Nephron (organoid): ENCODE data around the gene PRDM16.

Experiments
- H3K27ac Mint-ChIP-seq, 3 experiments: 2 replicates each; pipeline ENCODE4 v1.8.0; 2020; ENCODE audit warnings: mixed read lengths in 3 of 3, mild to moderate bottlenecking in 2 of 3, moderate library complexity in 1 of 3
- H3K27me3 Mint-ChIP-seq: 2 replicates; pipeline ENCODE4 v1.8.0; 2021; ENCODE audit warnings: low read depth, mild to moderate bottlenecking, moderate library complexity, mixed read lengths
- H3K36me3 Mint-ChIP-seq: 2 replicates; pipeline ENCODE4 v1.8.0; 2020; ENCODE audit warnings: low read depth, mixed read lengths
- H3K4me1 Mint-ChIP-seq: 2 replicates; pipeline ENCODE4 v1.8.0; 2020; ENCODE audit warnings: mixed read lengths
- H3K4me3 Mint-ChIP-seq, 3 experiments: 2 replicates each; pipeline ENCODE4 v1.8.0; 2020; ENCODE audit warnings: mild to moderate bottlenecking in 3 of 3, mixed read lengths in 3 of 3, moderate library complexity in 2 of 3
- H3K9me3 Mint-ChIP-seq: 2 replicates; pipeline ENCODE4 v1.8.0; 2020; ENCODE audit warnings: mixed read lengths
- CTCF ChIP-seq, 3 experiments: fragments of 200-600 bp; sonication (generic); IDR thresholded peaks; one replicate each; pipeline ENCODE4 v1.5.0; 2021; ENCODE audit warnings: antibody characterized with exemption in 3 of 3; ENCODE audit not compliant: unreplicated experiment in 3 of 3

The PRDM16 gene

DNA sequence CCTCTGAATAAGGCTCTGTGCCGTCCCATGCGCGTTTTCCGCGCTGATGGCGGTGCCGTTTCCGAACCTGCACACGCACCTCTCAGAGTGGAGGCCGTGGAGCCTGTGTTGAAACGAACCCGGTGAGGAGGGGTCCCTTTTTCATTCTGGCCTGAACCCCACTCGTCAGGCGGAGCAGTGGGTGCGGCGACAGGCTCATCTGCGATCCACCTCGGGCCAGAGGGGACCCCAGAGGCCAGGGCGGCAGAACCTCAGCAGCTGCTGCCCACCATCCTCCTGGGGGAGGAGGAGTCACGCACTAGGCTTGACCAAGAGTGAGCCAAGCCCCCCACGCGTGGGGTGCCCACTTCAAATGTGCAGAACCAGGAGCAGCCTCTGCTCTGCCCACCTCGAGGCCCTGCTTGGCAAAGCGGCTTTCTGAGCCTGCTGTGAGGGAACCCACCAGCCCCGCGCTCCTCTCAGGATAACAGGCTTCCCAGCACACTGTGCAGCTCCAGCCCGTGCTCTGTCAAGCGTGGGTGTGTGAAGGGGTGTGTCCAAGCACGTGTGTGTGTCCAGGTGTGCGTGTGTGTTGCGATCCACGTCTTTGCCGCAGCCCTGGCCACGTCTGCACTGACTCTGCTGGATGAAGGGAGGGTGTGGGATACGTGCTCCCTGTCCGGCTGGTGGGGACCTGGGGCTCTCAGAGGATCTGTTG, 6.8 kb downstream of the PRDM16 start:
- Mint-ChIP-seq H3K27me3 (peaks cover 94% of the 10 kb centered on the region), H3K36me3 (no peaks in the 10 kb centered on the region), H3K9me3 (no peaks in the 10 kb centered on the region), H3K4me3 (no peak overlapping the region), H3K4me1 (peaks cover 14% of the 10 kb centered on the region), H3K27ac (no peak overlapping the region)
- TF ChIP-seq CTCF (IDR thresholded peaks at IDR 0.05; ENCODE audit: unreplicated experiment in 3 of 3), result no peak

GRCh38 chr1:3076363-3076740, 7.3 kb downstream of the PRDM16 start:
- Mint-ChIP-seq H3K9me3 (no peaks in the 10 kb centered on the region), H3K36me3 (no peaks in the 10 kb centered on the region), H3K27ac (no peak overlapping the region), H3K4me1 (peaks cover 14% of the 10 kb centered on the region), H3K4me3 (no peak overlapping the region), H3K27me3 (peaks cover 92% of the 10 kb centered on the region)
- no peak for TF ChIP-seq CTCF (IDR thresholded peaks at IDR 0.05; ENCODE audit: unreplicated experiment in 3 of 3)

- Mint-ChIP-seq H3K4me1 (peaks cover 14% of the 10 kb centered on the region), H3K9me3 (no peaks in the 10 kb centered on the region), H3K4me3 (no peak overlapping the region), H3K27me3 (peaks cover 84% of the 10 kb centered on the region), H3K27ac (no peak overlapping the region), H3K36me3 (no peaks in the 10 kb centered on the region)
- no peak for TF ChIP-seq CTCF (IDR thresholded peaks at IDR 0.05; ENCODE audit: unreplicated experiment in 3 of 3)
Observed at GRCh38 chr1:3077081-3077480, 8.1 kb downstream of the PRDM16 start.

DNA sequence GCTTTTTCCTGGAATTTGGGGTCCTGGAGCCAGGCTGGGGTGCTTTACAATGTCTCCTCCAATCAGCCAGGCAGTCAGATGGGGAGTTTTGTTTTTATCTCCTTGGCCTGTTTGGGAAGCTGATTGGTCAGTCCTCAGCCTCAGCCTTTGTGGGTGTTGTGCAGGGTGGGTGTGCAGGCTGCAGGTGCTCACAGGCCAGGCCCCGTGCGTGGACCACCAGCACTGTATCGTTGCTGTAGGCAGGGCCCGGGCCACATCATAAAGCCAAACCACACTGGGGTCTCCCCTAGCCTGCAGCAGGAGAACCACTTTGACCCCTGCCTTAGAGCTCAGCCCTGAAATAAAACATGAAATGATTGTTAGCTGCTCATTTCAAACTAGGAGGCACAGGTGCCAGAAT, 8.6 kb downstream of the PRDM16 start:
- H3K27ac Mint-ChIP-seq, result no peak overlapping the region
- no peaks in the 10 kb centered on the region for H3K9me3 Mint-ChIP-seq
- H3K36me3 Mint-ChIP-seq, result no peaks in the 10 kb centered on the region
- peaks cover 80% of the 10 kb centered on the region for H3K27me3 Mint-ChIP-seq
- H3K4me1 Mint-ChIP-seq, result peaks cover 14% of the 10 kb centered on the region
- H3K4me3 Mint-ChIP-seq, result no peak overlapping the region
- TF ChIP-seq CTCF (IDR thresholded peaks at IDR 0.05; ENCODE audit: unreplicated experiment in 3 of 3), result no peak

GRCh38 chr1:3078430-3078861, 9.4 kb downstream of the PRDM16 start:
- H3K4me3 Mint-ChIP-seq, result no peak overlapping the region
- H3K9me3 Mint-ChIP-seq, result no peaks in the 10 kb centered on the region
- TF ChIP-seq CTCF (IDR thresholded peaks at IDR 0.05; ENCODE audit: unreplicated experiment in 3 of 3), result no peak
- no peaks in the 10 kb centered on the region for H3K36me3 Mint-ChIP-seq
- peaks cover 71% of the 10 kb centered on the region for H3K27me3 Mint-ChIP-seq
- peaks cover 14% of the 10 kb centered on the region for H3K4me1 Mint-ChIP-seq
- peak overlapping the region in 1 of 3 experiments; percentile 52 for H3K27ac Mint-ChIP-seq

DNA sequence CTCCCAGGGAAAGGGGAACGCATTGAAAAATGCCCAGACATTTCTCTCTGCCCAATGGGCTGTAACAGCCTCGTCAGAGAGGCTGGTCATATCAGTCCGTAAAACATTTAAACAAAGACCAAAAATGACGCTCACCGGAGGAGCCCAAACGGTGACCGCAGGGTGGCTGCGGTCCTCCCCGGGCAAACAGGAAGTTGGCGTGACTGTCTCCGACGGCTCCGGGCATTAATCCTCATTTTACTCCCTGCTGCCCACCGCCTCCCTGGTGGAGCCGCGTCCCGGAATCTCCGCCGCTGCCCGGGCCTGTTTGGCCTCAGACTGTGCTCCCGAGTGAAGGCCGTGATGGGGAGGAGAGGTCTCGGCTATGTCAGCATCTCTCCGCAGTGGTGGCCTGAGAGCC, 9.9 kb downstream of the PRDM16 start:
- H3K4me1 Mint-ChIP-seq, result peaks cover 17% of the 10 kb centered on the region
- H3K27me3 Mint-ChIP-seq, result peaks cover 74% of the 10 kb centered on the region
- peak overlapping the region in 1 of 3 experiments; percentile 52 for H3K27ac Mint-ChIP-seq
- TF ChIP-seq CTCF (IDR thresholded peaks at IDR 0.05; ENCODE audit: unreplicated experiment in 3 of 3), result no peak
- H3K9me3 Mint-ChIP-seq, result no peaks in the 10 kb centered on the region
- H3K36me3 Mint-ChIP-seq, result no peaks in the 10 kb centered on the region
- H3K4me3 Mint-ChIP-seq, result no peak overlapping the region
